H1 (cell line): Measurements from ENCODE around the gene ADAMTS14. TPM values are rescaled to one million over a fixed set of nuclear protein-coding genes. Genes with fewer than 3 reads are reported as not detected.

Source experiments
- BACH1 ChIP-seq: IDR thresholded peaks from 2 replicates; pipeline ENCODE4 v1.6.1; 2012; ENCODE audit warnings: low read length, improper control_type of control experiment
- CBX8 ChIP-seq: fragments of 300-800, 300-1000 bp; sonication (generic); IDR thresholded peaks from 2 replicates; pipeline ENCODE4 v1.7.1; 2016; ENCODE audit warnings: low read depth, low read length, borderline replicate concordance
- CTBP2 ChIP-seq: IDR thresholded peaks from 2 replicates; pipeline ENCODE4 v1.7.0; 2011; ENCODE audit warnings: borderline replicate concordance, mild to moderate bottlenecking, moderate library complexity, mixed read lengths, low read length; ENCODE audit not compliant: insufficient read depth, insufficient read length
- EGR1 ChIP-seq: IDR thresholded peaks from 2 replicates; pipeline ENCODE4 v1.6.1; 2011; ENCODE audit warnings: low read depth, low read length, borderline replicate concordance
- EP300 ChIP-seq, 2 experiments: IDR thresholded peaks; 1 replicate in 1 of 2; 2 replicates in 1 of 2; pipeline ENCODE4 v1.6.1; 2011 to 2012; ENCODE audit warnings: low read depth in 2 of 2, low read length in 2 of 2, mild to moderate bottlenecking in 2 of 2, borderline replicate concordance in 1 of 2, inconsistent platforms in 1 of 2, moderate library complexity in 1 of 2
- FOSL1 ChIP-seq: IDR thresholded peaks from 2 replicates; pipeline ENCODE4 v1.6.1; 2011; ENCODE audit warnings: mild to moderate bottlenecking, low read depth, low read length, moderate library complexity; ENCODE audit not compliant: insufficient read depth
- KDM5A ChIP-seq: fragments of 200-600 bp; IDR thresholded peaks from 2 replicates; pipeline ENCODE4 v1.7.1; 2012; ENCODE audit warnings: mild to moderate bottlenecking, low read length, inconsistent platforms, mixed read lengths
- PHF8 ChIP-seq: fragments of 200-600 bp; sonication (generic); conservative IDR thresholded peaks from 2 replicates; pipeline ENCODE4 v1.7.1; 2012; ENCODE audit warnings: low read depth, mild to moderate bottlenecking, inconsistent platforms, low read length, moderate library complexity
- POLR2A ChIP-seq, 2 experiments: IDR thresholded peaks; 1 replicate in 1 of 2; 2 replicates in 1 of 2; pipeline ENCODE4 v1.6.1; 2011; ENCODE audit warnings: low read depth in 2 of 2, low read length in 2 of 2, mild to moderate bottlenecking in 2 of 2; ENCODE audit errors: control extremely low read depth in 1 of 2
- RAD21 ChIP-seq, 2 experiments: IDR thresholded peaks in 1 of 2; conservative IDR thresholded peaks in 1 of 2; 2 replicates each; pipeline ENCODE4 v1.6.1; 2011; ENCODE audit warnings: low read depth in 2 of 2, low read length in 2 of 2, improper control_type of control experiment in 1 of 2, inconsistent platforms in 1 of 2, mild to moderate bottlenecking in 1 of 2, moderate library complexity in 1 of 2
- YY1 ChIP-seq: IDR thresholded peaks from 2 replicates; pipeline ENCODE4 v1.6.1; 2011; ENCODE audit warnings: low read depth, mild to moderate bottlenecking, low read length
- polyA plus RNA-seq, 7 experiments: library from polyadenylated mRNA; depleted of rRNA in 3 of 7; stranded (reverse) in 5 of 7; unstranded in 2 of 7; fragments of >200 nt in 5 of 7; fragments of 200-250 nt in 2 of 7; gene quantifications; 1 replicate in 5 of 7; 2 replicates in 1 of 7; 4 replicates in 1 of 7; pipeline versions ENCODE4 v1.2.1 to v1.2.3, GENCODE V29; 2011 to 2013; ENCODE audit warnings: missing spikeins in 2 of 7, mixed read lengths in 2 of 7
- total RNA-seq: library from RNA; stranded (reverse); fragmentation: NEBNext Ultra II Directional; extraction: Animal tissue kit (Norgen Biotek cat#: 25700); gene quantifications from 2 replicates; pipeline ENCODE4 v1.2.1, GENCODE V29; 2021
- TF ChIP-seq, protein P1 (sequence below): IDR thresholded peaks from 2 replicates; pipeline ENCODE4 v1.6.1; 2012; ENCODE audit warnings: inconsistent platforms
- TF ChIP-seq, protein P2 (sequence below): IDR thresholded peaks from 2 replicates; pipeline ENCODE4 v1.6.1; 2012; ENCODE audit warnings: low read length, inconsistent platforms

ADAMTS14 gene
- total and polyA plus RNA-seq, 2 of the 8 experiments (the other 6 are each of a cell fraction or from before 2014, with no cell fraction given), result 2.0 to 2.3 TPM

DNA sequence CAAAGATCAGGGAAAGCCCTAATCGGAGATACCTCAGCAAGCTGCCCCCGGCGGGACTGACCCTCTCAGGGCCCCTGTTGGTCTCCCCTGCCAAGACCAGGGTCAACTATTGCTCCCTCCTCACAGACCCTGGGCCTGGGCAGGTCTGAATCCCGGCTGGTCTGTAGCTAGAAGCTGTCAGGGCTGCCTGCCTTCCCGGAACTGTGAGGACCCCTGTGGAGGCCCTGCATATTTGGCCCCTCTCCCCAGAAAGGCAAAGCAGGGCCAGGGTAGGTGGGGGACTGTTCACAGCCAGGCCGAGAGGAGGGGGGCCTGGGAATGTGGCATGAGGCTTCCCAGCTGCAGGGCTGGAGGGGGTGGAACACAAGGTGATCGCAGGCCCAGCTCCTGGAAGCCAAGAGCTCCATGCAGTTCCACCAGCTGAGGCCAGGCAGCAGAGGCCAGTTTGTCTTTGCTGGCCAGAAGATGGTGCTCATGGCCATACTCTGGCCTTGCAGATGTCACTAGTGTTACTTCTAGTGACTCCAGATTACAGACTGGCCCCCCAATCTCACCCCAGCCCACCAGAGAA is 88.8 kb downstream of the ADAMTS14 start (continued):
- TF ChIP-seq EP300 (IDR thresholded peaks at IDR 0.05; ENCODE audit: borderline replicate concordance in 1 of 2, low read depth in 2 of 2, low read length in 2 of 2), result no peak
- no peak for TF ChIP-seq FOSL1
- no peak for TF ChIP-seq YY1
- no peak for TF ChIP-seq PHF8
- TF ChIP-seq, protein P1, sequence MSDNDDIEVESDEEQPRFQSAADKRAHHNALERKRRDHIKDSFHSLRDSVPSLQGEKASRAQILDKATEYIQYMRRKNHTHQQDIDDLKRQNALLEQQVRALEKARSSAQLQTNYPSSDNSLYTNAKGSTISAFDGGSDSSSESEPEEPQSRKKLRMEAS, result 0 out of 2 replicates have a peak, but pooled peaks have one; percentile 16
- peak; percentile 72 for TF ChIP-seq CTBP2
- peak; percentile 19 to 47; a peak in 2 of 4 replicates for TF ChIP-seq RAD21 (IDR thresholded peaks at IDR 0.05 in 1 of 2, conservative IDR thresholded peaks at IDR 0.05 in 1 of 2; ENCODE audit: low read depth in 2 of 2, low read length in 2 of 2)
- TF ChIP-seq EGR1, result no peak
- no peak for TF ChIP-seq BACH1
- no peak for TF ChIP-seq CBX8
- no peak for TF ChIP-seq POLR2A (IDR thresholded peaks at IDR 0.05; ENCODE audit: control extremely low read depth in 1 of 2, low read depth in 2 of 2, low read length in 2 of 2)
- TF ChIP-seq, protein P2, sequence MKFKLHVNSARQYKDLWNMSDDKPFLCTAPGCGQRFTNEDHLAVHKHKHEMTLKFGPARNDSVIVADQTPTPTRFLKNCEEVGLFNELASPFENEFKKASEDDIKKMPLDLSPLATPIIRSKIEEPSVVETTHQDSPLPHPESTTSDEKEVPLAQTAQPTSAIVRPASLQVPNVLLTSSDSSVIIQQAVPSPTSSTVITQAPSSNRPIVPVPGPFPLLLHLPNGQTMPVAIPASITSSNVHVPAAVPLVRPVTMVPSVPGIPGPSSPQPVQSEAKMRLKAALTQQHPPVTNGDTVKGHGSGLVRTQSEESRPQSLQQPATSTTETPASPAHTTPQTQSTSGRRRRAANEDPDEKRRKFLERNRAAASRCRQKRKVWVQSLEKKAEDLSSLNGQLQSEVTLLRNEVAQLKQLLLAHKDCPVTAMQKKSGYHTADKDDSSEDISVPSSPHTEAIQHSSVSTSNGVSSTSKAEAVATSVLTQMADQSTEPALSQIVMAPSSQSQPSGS, result no peak
- no peak for TF ChIP-seq KDM5A
